HG03097 (cell line): Measurements from ENCODE around the gene TSPY4.
"Not testable (repeated sequence)": the region's sequence is repeated elsewhere in the genome, so short reads cannot be mapped to it uniquely, and the experiment has no call there.

Experiments used
- ATAC-seq: cut with Tn5 transposase; IDR thresholded peaks from one replicate; pipeline ENCODE4 v1.9.1; 2021; ENCODE audit not compliant: unreplicated experiment, low FRiP score

The TSPY4 gene, protein sequence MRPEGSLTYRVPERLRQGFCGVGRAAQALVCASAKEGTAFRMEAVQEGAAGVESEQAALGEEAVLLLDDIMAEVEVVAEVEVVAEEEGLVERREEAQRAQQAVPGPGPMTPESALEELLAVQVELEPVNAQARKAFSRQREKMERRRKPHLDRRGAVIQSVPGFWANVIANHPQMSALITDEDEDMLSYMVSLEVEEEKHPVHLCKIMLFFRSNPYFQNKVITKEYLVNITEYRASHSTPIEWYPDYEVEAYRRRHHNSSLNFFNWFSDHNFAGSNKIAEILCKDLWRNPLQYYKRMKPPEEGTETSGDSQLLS

GRCh38 chrY:9337164-9337563 is at the start of gene TSPY4:
TSS of gene TSPY4 (plus strand) at chrY:9337464. CDS start at chrY:9337510, 46 bp downstream.
- not testable (repeated sequence) for ATAC-seq

DNA sequence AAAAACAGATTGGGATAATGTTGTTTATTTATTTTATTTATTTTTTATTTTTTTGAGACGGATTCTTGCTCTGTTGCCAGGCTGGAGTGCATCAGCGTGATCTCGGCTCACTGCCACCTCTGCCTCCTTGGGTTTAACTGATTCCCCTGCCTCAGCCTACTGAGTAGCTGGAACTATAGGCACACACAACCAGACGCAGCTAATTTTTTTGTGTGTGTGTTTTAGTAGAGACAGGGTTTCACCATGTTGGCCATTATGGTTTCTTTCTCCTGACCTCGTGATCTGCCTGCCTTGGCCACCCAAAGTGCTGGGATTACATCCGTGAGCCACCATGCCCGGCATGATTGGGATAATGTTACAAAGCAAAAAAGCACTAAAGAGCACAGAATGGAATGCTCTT is 16.3 kb upstream of the TSPY4 start:
- ATAC-seq = no peak

DNA sequence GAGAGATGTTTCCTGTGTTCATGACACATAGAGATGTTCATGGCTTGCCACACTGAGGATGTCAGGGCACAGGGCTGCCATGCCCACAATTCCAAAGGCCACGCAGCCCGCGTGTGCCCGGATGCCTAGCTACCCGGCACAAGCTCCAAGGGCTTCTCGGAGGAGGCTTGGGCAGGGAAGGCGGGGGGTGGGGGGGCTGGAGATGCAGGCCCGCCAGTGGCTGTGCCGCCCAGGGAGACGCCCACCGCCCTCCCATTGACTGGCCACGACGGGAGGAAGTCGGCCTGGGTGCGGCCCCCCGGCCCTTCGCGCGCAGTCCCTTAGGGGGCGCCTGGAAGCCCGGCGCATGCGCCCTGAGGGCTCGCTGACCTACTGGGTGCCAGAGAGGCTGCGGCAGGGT is 20.2 kb downstream of the TSPY4 start, which contains the start of gene TSPY8:
TSPY8 (plus strand) TSS at position 301 of the 400 bp plus-strand sequence; CDS start at position 347, 46 bp downstream.
- not testable (repeated sequence) for ATAC-seq
